Superior temporal gyrus (tissue), 1 donor: ENCODE data around the gene CD96.
"Not testable (repeated sequence)": the region's sequence is repeated elsewhere in the genome, so short reads cannot be mapped to it uniquely, and the experiment has no call there.

Experiments
- DNase-seq: peaks from one replicate; pipeline ENCODE4 v3.0.0-alpha.2; 2016; ENCODE audit errors: extremely low spot score

CD96 gene

DNA sequence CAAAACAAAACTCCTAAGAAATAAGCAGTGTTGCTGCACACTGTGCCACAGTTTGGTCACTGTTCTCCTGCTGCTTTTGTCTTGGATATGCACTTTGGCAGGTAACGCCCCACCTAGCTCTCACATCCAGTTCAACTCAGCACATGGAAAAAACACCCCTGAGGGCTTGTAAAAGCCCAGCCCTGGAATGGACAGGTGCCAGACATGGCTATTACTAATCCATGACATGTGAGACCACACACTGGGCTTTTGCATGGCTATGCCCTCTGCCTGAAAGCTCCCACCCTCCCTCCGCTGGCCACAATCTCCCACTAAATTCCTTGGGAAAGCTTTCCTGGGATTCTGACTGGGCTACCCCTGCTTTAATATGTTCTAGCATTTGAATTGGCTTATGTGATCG lies 77.8 kb downstream of the CD96 start:
- no peak for DNase-seq

DNA sequence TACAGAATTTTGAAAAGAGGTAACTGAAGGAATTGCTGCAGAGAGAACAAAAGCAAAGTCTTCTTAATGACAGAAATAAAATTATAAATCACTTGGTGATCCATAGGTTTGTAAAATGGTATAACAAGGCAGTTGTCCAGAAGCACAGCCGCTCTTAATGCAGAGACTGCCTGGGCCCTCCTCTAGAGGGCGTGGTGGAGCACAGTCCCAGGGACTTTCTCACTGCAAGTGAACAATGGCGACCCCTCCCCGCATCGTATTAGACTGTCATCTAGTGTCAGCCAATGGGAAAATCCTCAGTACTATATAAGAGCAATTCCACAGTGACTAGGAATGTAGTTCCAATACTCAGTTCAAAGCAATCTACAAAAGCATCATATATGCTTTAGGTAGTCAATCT lies 79.5 kb downstream of the CD96 start:
- no peak for DNase-seq

DNA sequence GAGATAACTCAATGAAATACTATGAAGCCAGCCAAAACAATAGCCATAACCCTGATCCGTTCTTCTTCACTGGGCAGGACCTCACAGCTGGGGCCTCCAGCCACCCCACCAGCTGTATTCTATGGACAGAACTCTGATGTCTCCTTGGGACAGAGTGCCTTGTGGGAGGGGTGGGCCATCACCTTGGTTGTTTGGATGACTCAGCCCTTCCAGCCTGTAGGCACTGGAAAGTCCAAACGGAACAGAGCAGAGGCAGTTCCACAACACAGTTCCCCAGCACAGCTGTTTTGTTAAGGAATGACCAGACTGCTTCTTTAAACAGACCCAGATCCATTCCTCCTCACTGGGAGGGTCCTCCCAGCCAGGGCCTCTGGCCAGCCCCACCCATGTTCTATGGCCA lies 85.1 kb downstream of the CD96 start:
- no peak for DNase-seq

DNA sequence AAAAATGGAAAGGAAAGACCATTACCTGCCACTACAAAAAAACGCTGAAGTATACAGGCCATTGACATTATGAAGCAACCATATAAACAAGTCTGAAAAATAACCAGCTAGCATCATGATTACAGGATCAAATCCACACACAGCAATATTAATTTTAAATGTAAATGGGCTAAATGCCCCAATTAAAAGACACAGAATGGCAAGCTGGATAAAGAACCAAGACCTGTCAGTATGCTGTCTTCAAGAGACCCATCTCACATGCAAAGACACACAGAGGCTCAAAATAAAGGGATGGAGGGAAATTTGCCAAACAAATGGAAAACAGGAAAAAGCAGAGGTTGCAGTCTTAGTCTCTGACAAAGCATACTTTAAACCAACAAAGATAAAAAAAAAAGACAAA lies 87.0 kb downstream of the CD96 start:
- not testable (repeated sequence) for DNase-seq

DNA sequence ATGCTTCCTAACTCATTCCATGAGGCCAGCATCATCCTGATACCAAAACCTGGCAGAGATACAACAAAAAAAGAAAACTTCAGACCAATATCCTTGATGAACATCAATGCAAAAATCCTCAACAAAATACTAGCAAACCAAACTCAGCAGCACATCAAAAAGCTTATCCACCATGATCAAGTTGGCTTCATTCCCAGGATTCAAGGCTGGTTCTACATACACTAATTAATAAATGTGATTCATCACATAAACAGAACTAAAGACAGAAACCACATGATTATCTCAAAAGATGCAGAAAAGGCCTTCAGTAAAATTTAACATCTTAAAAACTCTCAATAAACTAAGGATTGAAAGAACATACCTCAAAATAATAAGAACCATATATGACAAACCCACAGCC lies 88.6 kb downstream of the CD96 start:
- not testable (repeated sequence) for DNase-seq

DNA sequence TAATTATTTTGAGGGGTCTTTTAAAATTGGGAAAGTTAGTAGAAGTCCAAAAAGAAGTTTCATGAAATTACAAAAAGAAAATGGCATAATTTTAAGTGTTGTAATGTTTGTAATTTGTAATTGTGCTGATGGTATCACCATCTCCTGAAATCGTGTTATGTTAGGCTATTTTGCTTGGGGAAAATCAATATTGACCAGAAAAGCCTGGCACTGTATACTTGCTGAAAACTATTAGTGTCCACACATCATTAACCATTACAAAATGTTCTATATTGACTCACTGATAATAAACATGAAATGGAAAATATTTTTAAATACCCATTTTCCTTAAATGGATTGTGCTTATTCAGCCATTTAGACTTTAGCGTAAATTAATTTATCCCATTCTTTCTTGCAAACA lies 93.4 kb downstream of the CD96 start:
- DNase-seq: no peak

DNA sequence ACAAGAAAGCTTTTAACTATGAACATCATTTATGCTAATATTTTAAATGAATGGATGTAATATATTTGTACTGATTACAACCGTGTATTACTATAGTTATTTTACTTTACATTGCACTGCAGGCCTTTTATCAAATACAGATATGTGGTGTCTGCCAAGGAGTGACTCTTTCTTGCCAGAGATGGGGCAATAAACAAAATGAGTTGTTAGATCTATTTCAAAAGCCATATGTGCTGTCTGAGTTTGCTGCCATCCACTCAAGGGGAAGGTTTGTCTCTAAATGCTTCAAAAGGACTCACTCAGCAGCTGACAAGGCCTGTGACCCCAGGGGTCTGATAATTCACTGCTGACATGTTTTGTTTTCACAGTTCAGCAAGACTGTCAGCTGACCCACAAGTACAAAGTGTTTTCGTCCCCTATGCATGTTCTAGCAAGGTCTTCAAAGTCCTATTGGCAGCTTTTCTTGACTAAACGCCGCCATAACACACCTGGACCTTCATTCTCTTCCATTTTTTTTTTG lies 94.4 kb downstream of the CD96 start:
- no peak for DNase-seq

DNA sequence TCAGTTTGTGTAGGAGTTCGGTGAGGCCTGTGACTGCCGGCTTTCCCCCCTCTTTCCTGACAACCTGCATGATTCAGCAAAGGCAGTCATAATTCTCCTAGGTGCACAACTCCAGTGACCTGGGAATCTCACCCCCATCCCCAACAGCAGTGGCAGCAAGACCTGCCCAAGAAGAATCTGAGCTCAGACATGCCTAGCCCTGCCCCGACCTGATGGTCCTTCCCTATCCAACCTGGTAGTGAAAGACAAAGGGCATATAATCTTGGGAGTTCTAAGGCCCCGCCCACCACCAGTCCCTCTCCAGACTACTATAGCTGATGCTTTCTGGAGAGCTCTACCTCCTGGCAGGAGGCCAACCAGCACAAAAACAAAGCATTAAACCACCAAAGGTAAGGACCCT lies 97.3 kb downstream of the CD96 start:
- no peak for DNase-seq

DNA sequence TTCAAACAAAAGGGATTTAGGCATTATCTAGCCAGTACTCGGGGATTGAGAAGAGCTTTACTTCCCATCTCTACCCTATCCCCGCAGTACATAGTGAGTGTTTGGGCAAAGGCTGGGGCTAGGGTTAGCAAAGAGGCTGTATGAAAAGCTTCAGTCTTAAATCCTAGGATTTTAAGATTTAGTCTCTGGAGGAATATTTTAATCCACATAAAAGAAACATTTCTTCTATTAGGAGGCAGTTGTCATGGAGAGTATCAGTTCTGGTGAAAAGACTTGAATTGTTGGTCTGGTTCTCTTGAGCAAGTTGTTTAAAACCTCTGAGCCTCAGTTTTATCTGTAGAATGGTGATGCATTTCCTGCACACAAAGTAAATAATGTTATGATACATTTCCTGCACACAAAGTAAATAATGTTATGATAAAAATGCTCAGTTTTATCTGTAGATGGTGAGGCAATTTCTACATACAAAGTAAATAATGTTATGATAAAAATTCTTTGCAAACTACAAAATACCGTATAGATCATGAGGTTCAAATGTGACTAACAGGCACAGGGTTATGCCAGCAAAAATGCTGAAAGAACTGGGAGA lies 107.1 kb downstream of the CD96 start:
- no peak for DNase-seq

DNA sequence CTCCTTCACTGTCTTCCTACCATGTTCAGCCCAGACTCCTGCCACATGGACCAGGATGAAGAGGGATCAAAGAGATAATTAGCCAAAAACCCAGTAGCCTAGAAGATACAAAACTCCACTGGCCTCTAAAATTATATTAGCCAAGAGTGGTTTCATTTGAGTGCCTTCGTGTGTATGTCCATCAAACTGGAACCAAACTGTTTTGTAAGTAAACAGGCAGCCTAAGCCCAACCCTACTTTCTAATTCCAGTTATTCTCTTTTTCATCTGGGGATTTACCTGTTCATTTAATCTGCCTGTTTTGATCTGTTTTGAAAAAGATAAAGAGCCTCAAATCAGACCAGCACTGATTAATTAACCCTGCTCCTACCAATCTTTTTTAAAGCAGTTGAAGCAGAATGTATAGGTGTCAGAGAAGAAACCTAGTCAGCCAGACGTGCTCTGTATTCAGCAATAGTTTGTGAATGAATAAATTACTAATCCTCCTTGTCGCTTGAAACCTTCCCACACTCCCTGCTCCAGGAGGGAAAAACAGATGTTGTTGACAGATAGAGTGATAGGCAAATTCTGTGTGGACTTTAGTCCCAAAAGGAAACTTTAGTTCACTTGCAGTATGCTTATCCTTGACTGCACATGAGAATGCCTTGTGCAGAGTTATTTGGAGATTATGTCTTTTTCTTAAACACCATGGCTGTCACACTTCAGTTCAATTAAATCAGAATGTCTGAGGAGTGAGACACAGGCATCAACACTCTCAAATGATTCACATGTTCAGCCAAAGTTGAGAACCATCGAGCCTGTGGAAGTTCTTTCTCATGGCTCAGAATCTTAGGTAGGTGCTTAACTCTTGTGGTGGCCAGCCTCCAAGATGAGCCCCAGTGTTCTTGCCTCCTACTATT lies 108.6 kb downstream of the CD96 start:
- DNase-seq: no peak

DNA sequence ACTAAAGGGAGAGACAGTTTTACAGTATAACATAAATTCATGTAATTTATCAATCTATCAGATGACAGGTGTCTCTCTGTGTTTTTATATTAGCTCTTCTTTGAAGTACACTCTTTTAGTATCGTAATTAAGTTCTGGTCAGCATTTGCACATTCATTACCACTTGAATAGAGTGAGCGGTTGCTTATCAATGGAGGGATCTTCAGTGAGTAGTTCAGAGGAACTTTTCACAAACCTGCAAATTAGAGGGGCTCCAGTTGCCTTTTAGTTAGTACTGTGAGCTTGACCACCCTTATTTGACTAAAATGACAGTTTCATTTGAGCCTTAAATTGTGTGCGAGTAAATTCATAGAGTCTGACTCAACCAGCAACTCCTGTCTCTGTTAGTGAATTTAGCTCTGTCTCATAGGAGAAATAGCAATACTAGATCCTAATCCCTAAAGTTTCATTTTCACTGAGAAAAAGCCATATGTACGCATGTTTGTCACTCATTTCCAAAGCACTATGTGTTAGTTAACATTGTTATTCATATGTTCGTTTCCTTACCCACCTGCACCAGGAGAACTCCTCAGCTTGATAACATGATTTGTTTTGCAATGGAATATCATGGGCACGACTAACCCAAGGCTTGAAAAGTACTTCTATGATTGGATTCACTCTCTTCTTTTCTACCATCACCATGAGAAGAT lies 110.6 kb downstream of the CD96 start:
- DNase-seq: no peak

DNA sequence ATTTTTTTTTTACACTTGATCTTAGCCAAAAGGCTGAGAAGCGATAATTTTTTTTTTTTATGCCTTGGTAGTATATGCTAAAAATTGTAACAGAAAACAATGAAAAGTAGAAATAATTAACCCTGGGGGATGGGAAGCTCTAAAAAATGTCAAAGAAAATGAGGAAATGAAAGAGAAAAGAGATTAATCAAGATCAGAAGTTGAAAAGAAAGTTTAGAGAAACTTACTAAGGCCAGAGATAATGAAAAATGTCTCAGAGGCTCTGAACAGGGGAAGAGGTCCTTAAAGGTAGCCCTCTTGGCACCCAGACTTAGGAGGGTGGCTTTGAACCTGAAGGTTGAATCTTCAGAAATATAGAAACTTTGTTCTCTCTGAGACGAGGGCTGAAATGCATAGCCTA lies 111.8 kb downstream of the CD96 start:
- no peak for DNase-seq

DNA sequence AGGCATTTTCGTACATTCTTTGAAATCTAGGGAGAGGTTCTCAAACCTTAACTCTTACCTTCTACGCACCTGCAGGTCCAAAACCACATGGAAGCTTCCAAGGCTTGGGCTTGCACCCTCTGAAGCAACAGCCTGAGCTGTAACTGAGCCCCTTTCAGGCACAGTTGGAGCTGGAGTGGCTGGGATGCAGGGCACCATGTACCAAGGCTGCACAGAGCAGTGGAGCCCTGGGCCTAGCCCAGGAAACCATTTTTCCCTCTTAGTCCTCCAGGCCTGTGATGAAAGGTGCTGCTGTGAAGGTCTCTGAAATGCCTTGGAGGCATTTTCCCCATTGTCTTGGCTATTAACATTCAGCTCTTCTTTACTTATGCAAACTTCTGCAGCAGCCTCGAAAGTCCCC lies 120.0 kb downstream of the CD96 start:
- no peak for DNase-seq

DNA sequence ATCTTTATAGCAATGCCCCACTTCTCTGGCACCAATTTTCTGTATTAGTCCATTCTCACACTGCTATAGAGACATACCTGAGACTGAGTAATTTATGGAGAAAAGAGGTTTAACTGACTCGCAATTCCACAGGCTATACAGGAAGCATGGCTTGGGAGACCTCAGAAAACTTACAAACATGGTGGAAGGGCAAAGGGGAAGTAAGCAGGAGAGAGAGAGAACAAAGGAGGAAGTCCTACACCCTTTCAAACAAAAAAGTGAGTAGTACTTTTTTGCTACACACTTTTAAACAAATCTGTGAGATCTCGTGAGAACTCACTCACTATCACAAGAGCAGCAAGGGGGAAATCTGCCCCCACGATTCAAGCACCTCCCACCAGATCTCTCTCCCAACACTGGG lies 120.9 kb downstream of the CD96 start:
- no peak for DNase-seq

DNA sequence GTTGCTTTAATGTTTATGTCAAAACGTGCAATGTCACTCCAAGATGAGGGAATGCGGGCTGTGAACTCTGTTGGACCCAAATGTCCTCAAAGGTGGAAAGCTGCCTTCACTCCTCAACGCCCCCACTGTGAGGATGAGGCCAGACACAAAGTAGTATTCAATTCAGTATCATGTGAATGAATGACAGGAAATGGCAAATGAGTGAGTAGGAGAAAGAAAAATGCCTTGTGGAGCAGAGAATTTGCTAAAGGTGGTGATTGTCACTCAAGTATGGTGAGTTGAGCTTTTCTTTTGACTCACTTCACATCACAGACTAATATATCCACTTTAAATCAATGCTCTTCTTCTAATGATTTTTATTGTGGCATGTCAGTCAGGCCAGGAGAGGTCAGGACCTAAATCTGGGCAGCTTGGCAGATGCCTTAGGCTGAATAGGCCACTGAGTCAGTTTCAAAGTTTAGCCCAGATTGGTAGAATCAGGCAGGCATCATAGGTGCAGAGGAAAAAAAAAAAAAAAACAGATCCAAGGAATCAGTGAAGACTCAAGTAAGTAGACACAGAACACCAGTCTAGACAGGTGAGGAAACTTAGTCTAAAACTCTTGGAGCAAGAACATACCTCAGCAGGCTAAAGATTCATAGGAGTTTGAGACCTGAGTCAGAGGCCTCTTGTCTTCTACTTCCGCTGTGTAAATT lies 124.2 kb downstream of the CD96 start:
- no peak for DNase-seq

DNA sequence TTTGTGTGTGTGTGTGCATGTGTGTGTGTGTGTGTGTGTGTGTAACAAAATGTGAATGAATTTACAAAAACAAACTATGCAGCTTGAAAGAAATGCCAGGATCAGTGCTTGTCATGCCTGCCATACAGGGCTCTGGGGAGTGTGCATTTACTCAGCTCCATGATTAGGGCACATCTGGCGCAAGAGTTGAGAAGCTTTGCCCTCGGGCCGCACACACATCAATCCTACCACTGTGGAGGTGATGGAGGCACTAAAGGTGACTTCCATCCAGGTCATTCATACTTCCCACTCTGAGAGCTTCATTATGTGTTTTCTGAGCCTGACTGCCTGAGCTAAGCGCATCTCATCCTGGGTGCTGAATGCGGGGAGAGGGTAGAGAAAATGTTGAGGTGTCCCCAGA lies 125.2 kb downstream of the CD96 start:
- DNase-seq: no peak

DNA sequence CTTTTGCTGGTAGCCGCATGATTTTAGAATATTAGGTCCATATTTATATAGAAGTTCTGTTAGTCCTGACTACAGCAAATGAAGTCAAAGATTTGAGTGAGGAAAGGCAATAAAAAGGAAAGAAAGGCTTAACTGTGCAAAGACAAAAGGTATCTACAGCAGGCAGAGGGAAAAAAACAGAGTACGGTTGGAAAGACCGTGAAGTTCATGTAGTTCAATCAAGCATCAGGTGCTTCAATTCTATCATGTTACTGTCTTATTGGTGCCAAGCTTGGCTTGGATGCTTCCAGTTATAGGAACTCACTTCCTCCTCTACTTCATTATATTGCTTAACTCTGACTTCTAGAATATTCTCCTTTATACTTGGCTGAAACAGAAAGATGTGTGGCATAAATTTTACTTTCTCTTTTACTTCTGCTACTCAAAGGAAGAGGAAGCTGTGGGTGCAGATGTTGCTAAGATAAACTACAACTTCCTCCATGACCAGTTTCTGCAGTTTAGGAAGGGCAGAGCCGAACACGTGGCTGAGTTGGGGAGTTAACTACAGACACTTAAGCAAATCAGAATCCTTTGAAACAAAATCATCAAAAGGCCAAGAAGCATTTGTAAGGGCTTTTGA lies 125.7 kb downstream of the CD96 start:
- peak; percentile 50 for DNase-seq

DNA sequence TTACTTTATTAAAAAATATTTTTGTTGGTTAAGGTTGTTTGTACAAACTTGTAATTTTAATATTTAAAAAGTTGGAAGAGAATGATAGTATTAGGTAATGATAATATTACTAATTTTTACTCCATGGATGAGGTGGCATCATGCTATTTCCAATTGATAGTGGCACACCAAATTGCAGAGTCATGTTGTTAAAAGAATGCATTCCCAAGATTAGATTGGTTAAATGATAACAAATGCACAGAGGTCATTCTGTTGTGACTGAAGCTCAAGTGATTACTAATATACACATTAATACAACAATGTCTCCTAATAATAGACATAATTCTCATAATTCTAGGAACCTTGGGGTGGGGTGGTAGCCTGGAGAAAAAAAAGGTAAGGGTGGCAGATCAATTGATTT lies 126.3 kb downstream of the CD96 start:
- no peak for DNase-seq

DNA sequence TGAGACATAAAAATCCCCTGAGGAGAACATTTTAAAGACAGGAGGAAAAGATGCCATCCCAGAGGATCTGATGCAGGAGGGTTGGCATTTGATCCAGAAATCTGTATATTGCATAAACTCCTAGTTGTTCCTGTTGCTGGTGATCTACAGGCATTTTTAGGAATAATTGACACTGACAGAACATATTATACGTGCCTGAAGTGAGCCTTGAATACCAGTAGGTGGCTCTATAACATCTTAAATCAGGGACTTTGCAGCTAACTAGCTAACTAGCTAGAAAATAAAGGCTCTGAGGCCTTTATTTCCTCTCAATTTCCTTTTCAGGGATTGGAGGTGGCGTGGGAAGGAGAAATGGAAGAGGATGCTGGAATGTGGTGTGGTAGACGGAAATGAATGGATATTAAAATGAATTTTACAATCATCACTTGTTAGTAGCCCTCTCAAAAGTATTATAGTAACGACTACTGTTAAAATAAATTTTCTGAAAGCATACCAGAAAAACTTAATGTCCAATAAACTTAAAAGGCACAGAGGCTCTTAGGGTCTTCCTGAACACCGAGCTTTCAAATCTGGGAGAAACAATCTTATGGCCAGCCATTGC lies 127.0 kb downstream of the CD96 start:
- DNase-seq: peak; percentile 84

DNA sequence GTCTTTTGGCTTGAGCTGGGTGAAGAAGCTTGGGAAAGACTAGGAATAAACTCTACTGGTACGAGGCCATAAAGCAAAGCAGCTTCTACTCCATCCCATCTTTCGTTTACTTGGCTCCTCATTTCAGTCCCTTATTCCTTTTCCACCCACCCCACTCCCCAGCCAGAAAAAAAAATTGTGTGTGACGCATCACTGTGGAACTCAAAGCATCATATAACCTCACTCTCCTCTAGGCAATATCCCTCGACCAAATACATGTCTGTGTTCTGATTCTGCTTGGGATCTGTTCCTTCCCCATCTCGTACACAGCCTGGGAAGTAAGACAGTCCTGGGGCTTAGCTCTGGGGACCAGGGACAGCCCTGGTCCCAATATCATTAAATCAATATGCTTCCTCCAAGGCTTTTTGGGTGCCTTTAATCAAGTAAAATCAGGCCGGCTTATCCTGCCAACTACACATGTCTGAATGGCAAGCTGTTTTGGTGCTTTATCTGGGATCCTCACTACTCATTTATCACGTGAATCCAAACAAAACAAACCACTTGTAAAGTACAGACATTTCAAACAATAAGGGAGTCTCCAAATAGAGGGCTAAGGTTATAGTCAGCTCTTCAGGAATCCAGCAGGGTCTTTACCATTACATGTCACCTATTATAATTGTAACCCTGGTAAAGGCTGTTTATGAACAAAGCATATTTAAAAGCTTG lies 128.1 kb downstream of the CD96 start:
- DNase-seq: no peak

DNA sequence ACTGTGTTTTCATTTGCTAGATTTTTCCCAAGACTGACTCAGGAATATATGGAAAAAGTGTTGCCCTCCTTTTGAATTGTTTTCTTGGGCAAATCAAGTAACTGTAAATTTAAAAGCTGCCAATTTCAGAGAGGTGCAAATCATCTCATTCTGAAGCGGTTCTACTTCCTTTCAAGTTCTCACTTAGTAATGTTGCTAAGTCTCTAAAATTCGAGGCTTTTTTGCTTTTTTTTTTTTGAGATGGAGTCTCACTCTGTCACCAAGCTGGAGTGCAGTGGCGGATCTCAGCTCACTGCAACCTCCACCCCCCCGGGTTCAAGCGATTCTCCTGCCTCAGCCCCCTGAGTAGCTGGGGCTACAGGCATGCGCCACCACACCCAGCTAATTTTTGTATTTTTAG lies 130.5 kb downstream of the CD96 start:
- not testable (repeated sequence) for DNase-seq
